ENCODE data around the gene UBE2U.

Gene UBE2U

DNA sequence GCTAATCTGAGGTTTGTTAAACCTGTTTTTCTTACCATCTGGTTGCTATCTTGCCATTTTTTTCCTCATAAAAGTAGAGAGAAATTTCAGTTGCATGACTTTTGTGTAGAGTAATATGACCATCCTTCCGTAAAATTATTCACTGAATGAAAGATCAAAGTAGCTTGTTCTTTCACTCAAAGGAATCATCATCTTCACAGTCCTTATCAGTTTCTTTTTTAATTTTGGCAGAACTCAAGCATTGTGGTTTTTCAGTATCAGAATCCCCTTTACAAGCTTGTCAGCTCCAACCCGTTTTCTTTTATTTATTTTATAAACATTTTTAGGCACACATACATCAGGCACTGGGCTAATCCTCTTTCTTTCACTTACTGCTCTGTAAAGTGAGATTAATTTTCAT, 91.7 kb downstream of the UBE2U start:
- no peak for DNase-seq (ENCODE audit: low read depth)

DNA sequence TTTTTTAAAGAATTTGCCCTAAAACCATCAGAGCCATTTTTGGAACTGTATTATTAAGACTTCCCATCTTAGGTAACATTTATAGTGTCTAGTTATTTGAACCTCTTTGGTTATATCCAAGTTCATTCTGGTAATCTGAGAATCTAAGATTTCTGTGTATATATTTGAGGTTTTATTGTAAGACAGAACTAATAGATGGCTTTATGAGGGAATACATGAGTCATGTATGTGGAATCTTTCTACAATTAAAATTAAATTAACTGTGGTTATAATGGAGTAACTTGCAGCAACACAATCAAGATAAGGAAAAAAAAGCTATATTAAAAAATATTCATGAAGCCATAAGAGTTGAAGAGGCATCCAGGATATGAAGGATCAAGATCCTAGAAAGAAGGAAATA, 92.1 kb downstream of the UBE2U start:
- no peak for DNase-seq (ENCODE audit: low read depth)

DNA sequence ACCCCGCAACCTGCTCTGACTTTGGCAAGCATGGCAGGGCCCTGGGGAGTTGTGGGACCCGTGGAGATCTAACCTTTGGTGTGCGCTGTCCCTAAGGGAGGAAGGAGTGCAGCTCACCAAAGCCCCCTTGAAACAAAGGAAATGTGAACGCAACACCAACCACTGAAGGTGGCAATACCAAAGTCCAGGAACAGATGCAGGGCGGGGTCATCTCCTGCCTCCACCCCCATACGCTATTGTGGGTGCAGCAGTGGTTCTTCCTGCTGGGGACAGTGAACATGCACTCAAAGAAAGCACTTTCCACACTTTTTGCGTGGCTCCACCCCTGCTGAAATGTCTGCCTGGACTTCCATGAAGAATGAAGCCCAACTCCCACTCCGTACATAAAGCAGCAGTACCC, 93.0 kb downstream of the UBE2U start:
- no peak for DNase-seq (ENCODE audit: low read depth)

DNA sequence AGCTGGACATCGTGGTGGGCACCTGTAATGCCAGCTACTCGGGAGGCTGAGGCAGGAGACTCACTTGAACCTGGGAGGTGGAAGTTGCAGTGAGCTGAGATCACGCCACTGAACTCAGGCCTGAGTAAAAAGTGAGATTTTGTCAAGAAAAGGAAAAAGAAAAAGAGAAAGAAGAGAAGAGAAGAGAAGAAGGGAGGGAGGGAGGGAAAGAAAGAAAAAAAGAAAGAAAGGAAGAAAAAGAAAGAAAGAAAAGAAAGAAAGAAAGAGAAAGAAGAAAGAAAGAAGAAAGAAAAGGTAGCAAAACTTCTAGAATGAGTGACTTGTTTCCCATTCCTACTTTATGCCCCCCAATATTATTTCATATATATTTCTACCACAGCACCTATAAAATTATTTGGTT, 98.8 kb downstream of the UBE2U start:
- DNase-seq (ENCODE audit: low read depth), result no peak

DNA sequence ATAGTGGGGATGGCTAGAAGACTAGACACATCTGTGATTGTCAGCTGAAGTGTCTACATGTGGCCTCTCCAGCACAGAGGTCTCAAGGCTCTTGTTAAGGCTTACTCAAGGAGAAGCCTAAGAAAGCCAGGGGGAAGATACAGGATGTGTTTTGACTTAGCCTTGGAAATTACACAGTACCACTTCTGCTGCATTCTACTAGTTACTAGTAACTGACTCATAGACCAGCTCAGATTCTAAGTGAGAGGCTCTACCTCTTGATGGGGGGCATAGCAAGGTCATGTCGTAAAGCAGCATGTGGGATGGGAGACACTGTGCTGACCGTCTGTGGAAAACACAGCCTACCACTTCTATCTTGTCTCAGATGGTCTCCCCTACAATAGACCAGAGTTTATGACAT, 99.5 kb downstream of the UBE2U start:
- no peak for DNase-seq (ENCODE audit: low read depth)

DNA sequence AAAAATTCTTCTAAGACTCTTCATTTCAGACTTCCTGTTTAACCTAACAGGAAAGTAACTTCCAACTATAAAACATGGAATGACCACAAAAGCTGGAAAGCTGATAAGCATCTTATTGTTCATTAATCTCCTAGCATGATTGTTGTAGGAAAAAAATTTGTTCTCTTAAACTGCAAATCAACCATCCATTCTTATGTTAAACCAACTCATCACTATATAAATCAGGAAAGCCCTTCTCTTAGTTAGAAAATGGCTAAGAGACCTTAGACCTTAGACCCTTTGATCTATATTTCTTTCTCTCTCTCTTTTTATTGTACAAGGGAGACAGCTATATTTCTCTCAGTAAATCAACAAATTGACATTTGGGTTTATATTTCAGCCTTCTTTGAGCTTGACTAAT, 101.4 kb downstream of the UBE2U start:
- DNase-seq (ENCODE audit: low read depth), result no peak

DNA sequence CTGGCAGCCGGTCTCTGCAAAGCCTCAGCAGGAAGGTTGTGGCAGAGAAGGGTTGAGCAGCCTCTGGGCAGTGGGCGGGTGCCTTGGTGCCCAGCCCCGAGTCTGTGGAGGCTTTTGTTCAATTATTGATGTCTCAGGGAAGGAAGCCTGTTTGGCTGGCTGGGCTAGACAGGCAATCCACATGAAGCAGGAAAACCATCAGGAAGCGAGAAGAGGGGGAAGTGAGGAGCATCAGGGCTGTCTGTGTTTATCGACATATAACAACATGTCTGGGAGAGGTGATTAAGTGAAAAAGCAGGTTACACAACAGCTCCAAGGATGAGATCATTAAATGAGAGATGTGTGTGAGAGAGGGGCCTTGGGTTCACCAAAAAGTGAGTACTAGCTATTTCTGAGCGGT, 105.4 kb downstream of the UBE2U start:
- no peak for DNase-seq (ENCODE audit: low read depth)

DNA sequence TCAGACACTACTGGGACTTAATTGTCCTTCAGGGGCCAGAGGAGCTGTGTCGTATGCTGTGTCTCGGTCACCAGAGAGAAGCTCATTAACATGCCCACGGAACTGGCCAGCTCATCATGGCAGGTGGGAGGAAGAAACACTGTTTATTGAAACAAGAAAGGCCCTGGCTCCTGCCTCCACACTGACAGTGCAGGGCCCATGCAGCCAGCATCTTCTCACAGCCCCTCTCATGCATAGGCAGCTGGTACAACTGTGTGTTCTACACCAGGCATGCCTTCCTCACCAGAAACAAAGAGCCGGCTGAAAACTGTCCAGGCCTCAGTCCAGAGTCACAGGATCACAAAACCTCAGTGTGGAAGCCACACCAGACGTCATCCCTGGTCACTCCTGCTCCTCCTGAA, 106.0 kb downstream of the UBE2U start:
- no peak for DNase-seq (ENCODE audit: low read depth)

DNA sequence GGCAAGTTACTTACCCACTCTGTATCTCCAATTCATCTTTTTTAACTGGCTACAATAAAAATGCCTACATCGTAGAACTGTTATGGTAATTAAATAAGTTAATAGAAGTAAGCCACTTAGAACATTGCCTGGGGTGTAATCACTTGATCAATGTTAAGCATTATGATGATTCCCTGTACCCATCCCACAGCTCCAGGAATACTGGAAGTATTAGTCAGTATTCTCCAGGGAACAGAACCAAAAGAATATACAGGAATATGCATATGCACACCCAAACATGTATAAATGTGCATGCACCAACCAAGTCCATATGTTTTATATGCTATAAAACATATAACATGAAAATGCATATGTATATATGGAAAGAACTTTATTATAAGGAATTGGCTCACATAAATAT, 107.3 kb downstream of the UBE2U start:
- no peak for DNase-seq (ENCODE audit: low read depth)

DNA sequence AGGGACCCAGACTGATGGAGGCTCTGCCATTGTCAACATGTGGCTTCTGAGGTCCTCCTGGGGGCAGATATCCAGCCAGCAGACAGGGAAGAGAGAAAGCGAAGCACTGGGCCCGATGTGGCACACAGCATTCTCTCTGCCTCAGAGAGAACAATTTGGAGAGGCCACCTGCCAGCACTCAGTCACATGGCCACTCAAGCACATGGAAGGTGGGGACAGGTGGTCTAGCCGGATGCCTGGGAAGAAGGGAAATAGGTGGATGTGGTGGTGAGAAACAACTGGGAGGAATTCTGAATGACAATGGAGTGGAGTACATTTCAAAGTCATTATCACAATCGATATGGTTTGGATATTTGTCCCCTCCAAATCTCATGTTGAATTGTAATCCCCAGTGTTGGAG, 109.0 kb downstream of the UBE2U start:
- DNase-seq (ENCODE audit: low read depth), result no peak

DNA sequence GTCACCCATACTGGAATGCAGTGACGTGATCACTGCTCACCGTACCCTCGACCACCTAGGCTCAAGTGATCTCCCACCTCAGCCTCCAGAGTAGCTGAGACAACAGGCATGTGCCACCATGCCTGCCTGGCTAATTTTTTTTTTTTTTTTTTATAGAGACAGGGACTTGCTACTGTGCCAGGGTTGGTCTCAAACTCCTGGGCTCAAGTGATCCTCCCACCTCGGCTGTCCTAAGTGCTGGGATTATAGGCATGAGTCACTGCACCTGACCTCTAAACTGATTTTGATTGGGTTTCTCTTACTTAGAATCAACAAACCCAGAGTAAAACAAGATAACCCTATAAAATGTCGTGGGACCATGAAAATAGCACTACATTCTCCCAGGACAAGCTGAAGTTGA, 112.0 kb downstream of the UBE2U start:
- no peak for DNase-seq (ENCODE audit: low read depth)

All from stimulated activated CD8-positive, alpha-beta memory T cell treated with anti-CD3 and anti-CD28 coated beads, Interleukin-12 subunit alpha, Interleukin-12 subunit beta, amount 100 ng/mL, for 1 hour (primary cell).